ENCODE measurements around the gene KISS1R.
"Not testable (repeated sequence)": the region's sequence is repeated elsewhere in the genome, so short reads cannot be mapped to it uniquely, and the experiment has no call there.

The KISS1R gene

GRCh38 chr19:917323-918151 lies at the start of gene KISS1R:
Gene KISS1R (plus strand): TSS chr19:917333. CDS start chr19:917503, 170 bp downstream.
- peak; percentile 33 for DNase-seq

- no peak for DNase-seq
Observed at GRCh38 chr19:867855-868457, 49.2 kb upstream of the KISS1R start.

GRCh38 chr19:868458-869244 lies 48.5 kb upstream of the KISS1R start:
- DNase-seq: no peak

- DNase-seq: peak; percentile 18
Observed at GRCh38 chr19:869245-870177, 47.6 kb upstream of the KISS1R start.

GRCh38 chr19:870314-870713 lies 46.8 kb upstream of the KISS1R start:
- no peak for DNase-seq

- no peak for DNase-seq
Observed at GRCh38 chr19:870963-871401, 46.2 kb upstream of the KISS1R start.

- no peak for DNase-seq
Observed at GRCh38 chr19:871446-872265, 45.5 kb upstream of the KISS1R start.

- DNase-seq: peak; percentile 73
Observed at GRCh38 chr19:872266-872951, 44.7 kb upstream of the KISS1R start.

GRCh38 chr19:873084-873483 lies 44.0 kb upstream of the KISS1R start:
- peak; percentile 65 for DNase-seq

GRCh38 chr19:873561-874041 lies 43.5 kb upstream of the KISS1R start:
- DNase-seq: no peak

GRCh38 chr19:875265-875879 lies 41.8 kb upstream of the KISS1R start:
- no peak for DNase-seq

GRCh38 chr19:876089-876488 lies 41.0 kb upstream of the KISS1R start:
- DNase-seq: no peak

- DNase-seq: no peak
Observed at GRCh38 chr19:876780-877314, 40.3 kb upstream of the KISS1R start.

- DNase-seq: not testable (repeated sequence)
Observed at GRCh38 chr19:877992-878660, 39.0 kb upstream of the KISS1R start.

GRCh38 chr19:878751-879561 lies 38.2 kb upstream of the KISS1R start:
- not testable (repeated sequence) for DNase-seq

GRCh38 chr19:879711-880438 lies 37.3 kb upstream of the KISS1R start:
- DNase-seq: no peak

- DNase-seq: no peak
Observed at GRCh38 chr19:881385-882071, 35.6 kb upstream of the KISS1R start.
